Measurements from ENCODE around the gene CEACAM1.
"Not testable (repeated sequence)": the region's sequence is repeated elsewhere in the genome, so short reads cannot be mapped to it uniquely, and the experiment has no call there.

The CEACAM1 gene

GRCh38 chr19:42508892-42509444, 19.3 kb downstream of the CEACAM1 start:
- no peak for DNase-seq

GRCh38 chr19:42505066-42505465, 23.2 kb downstream of the CEACAM1 start:
- DNase-seq: no peak

GRCh38 chr19:42501733-42502132, 26.5 kb downstream of the CEACAM1 start:
- DNase-seq: no peak

- not testable (repeated sequence) for DNase-seq
Measured at GRCh38 chr19:42501243-42501642, 27.0 kb downstream of the CEACAM1 start.

- DNase-seq: no peak
Measured at GRCh38 chr19:42498169-42498757, 30.0 kb downstream of the CEACAM1 start.

GRCh38 chr19:42497492-42498168, 30.7 kb downstream of the CEACAM1 start:
- no peak for DNase-seq

GRCh38 chr19:42496460-42497133, 31.7 kb downstream of the CEACAM1 start:
- DNase-seq: no peak

- DNase-seq: no peak
Measured at GRCh38 chr19:42495663-42496062, 32.6 kb downstream of the CEACAM1 start.

GRCh38 chr19:42494321-42494720, 34.0 kb downstream of the CEACAM1 start:
- DNase-seq: no peak

GRCh38 chr19:42488783-42489521, 39.3 kb downstream of the CEACAM1 start:
- no peak for DNase-seq

GRCh38 chr19:42487798-42488178, 40.5 kb downstream of the CEACAM1 start:
- DNase-seq: no peak

GRCh38 chr19:42487032-42487797, 41.1 kb downstream of the CEACAM1 start:
- DNase-seq: no peak

GRCh38 chr19:42485036-42485435, 43.2 kb downstream of the CEACAM1 start:
- DNase-seq: not testable (repeated sequence)

GRCh38 chr19:42480335-42481095, 47.8 kb downstream of the CEACAM1 start:
- DNase-seq: peak; percentile 53

GRCh38 chr19:42479736-42480135, 48.5 kb downstream of the CEACAM1 start:
- DNase-seq: no peak

- DNase-seq: no peak
Measured at GRCh38 chr19:42478765-42479311, 49.4 kb downstream of the CEACAM1 start.

- DNase-seq: no peak
Measured at GRCh38 chr19:42477933-42478332, 50.3 kb downstream of the CEACAM1 start.

- DNase-seq: no peak
Measured at GRCh38 chr19:42477117-42477516, 51.2 kb downstream of the CEACAM1 start.

- no peak for DNase-seq
Measured at GRCh38 chr19:42475366-42475765, 52.9 kb downstream of the CEACAM1 start.

GRCh38 chr19:42474743-42475142, 53.5 kb downstream of the CEACAM1 start:
- no peak for DNase-seq

- DNase-seq: no peak
Measured at GRCh38 chr19:42473686-42474085, 54.6 kb downstream of the CEACAM1 start.
